SJCRH30 (cell line): ENCODE measurements around the gene FAM171A2. TPM values are rescaled to one million over a fixed set of nuclear protein-coding genes. Genes with fewer than 3 reads are reported as not detected.

Experiments used
- DNase-seq, 2 experiments: peaks; one replicate each; pipeline ENCODE4 v3.0.0-alpha.2; 2015 to 2020
- H3K27ac ChIP-seq: fragments of 250-450 bp; sonication (Bioruptor Pico); 2 replicates; pipeline ENCODE4 v1.5.1; 2020; ENCODE audit warnings: mild to moderate bottlenecking, moderate library complexity
- H3K27me3 ChIP-seq: fragments of 250-450 bp; sonication (Bioruptor Pico); 2 replicates; pipeline ENCODE4 v1.5.1; 2020; ENCODE audit warnings: mild to moderate bottlenecking, moderate library complexity
- H3K36me3 ChIP-seq: fragments of 250-450 bp; sonication (Bioruptor Pico); 2 replicates; pipeline ENCODE4 v1.5.1; 2020; ENCODE audit warnings: mild to moderate bottlenecking, moderate library complexity
- H3K4me1 ChIP-seq: fragments of 250-450 bp; sonication (Bioruptor Pico); 2 replicates; pipeline ENCODE4 v1.5.1; 2020; ENCODE audit warnings: mild to moderate bottlenecking, moderate library complexity
- H3K4me3 ChIP-seq: fragments of 250-450 bp; sonication (Bioruptor Pico); 2 replicates; pipeline ENCODE4 v1.5.1; 2020; ENCODE audit warnings: mild to moderate bottlenecking, moderate library complexity
- H3K9me3 ChIP-seq: fragments of 250-450 bp; sonication (Bioruptor Pico); replicated peaks from 2 replicates; pipeline ENCODE4 v1.5.1; 2020; ENCODE audit warnings: mild to moderate bottlenecking, moderate library complexity
- total RNA-seq: library from RNA; depleted of rRNA; stranded (reverse); fragments of >200 nt; shearing (Covaris generic); gene quantifications from 2 replicates; pipeline ENCODE4 v1.2.3, GENCODE V29; 2014

FAM171A2 gene
- total RNA-seq, 1 experiment from 2014 or later, result 13.7 TPM

GRCh38 chr17:44359458-44360143 lies 4.1 kb downstream of the FAM171A2 start:
- Histone ChIP-seq H3K27me3 (no peaks in the 10 kb centered on the region), H3K4me1 (peaks cover 22% of the 10 kb centered on the region), H3K36me3 (no peaks in the 10 kb centered on the region), H3K9me3 (no peaks in the 10 kb centered on the region), H3K27ac (no peak overlapping the region), H3K4me3 (no peak overlapping the region)
- no peak for DNase-seq

GRCh38 chr17:44359006-44359405 lies 4.6 kb downstream of the FAM171A2 start:
- H3K9me3 ChIP-seq, result no peaks in the 10 kb centered on the region
- no peaks in the 10 kb centered on the region for H3K36me3 ChIP-seq
- peaks cover 22% of the 10 kb centered on the region for H3K4me1 ChIP-seq
- no peak for DNase-seq
- no peak overlapping the region for H3K27ac ChIP-seq
- no peaks in the 10 kb centered on the region for H3K27me3 ChIP-seq
- no peak overlapping the region for H3K4me3 ChIP-seq

- H3K36me3 ChIP-seq, result no peaks in the 10 kb centered on the region
- no peak overlapping the region for H3K27ac ChIP-seq
- no peaks in the 10 kb centered on the region for H3K27me3 ChIP-seq
- peaks cover 22% of the 10 kb centered on the region for H3K4me1 ChIP-seq
- DNase-seq, result no peak
- no peak overlapping the region for H3K4me3 ChIP-seq
- H3K9me3 ChIP-seq, result no peaks in the 10 kb centered on the region
Observed at GRCh38 chr17:44358066-44358465, 5.6 kb downstream of the FAM171A2 start.

- H3K9me3 ChIP-seq, result no peaks in the 10 kb centered on the region
- H3K27ac ChIP-seq, result no peak overlapping the region
- peaks cover 6% of the 10 kb centered on the region for H3K4me1 ChIP-seq
- DNase-seq, result no peak
- H3K36me3 ChIP-seq, result no peaks in the 10 kb centered on the region
- H3K27me3 ChIP-seq, result no peaks in the 10 kb centered on the region
- H3K4me3 ChIP-seq, result no peak overlapping the region
Observed at GRCh38 chr17:44356241-44356640, 7.4 kb downstream of the FAM171A2 start.

- H3K36me3 ChIP-seq, result 0 out of 2 replicates have a peak, but pooled peaks cover 3% of the 10 kb centered on the region
- H3K27ac ChIP-seq, result no peak overlapping the region
- H3K4me3 ChIP-seq, result no peak overlapping the region
- no peaks in the 10 kb centered on the region for H3K27me3 ChIP-seq
- peaks cover under 1% of the 10 kb centered on the region for H3K4me1 ChIP-seq
- no peak for DNase-seq
- no peaks in the 10 kb centered on the region for H3K9me3 ChIP-seq
Observed at GRCh38 chr17:44355642-44356099, 8.0 kb downstream of the FAM171A2 start.

- DNase-seq, result no peak
- Histone ChIP-seq H3K4me1 (no peaks in the 10 kb centered on the region), H3K27ac (no peak overlapping the region), H3K9me3 (no peaks in the 10 kb centered on the region), H3K36me3 (0 out of 2 replicates have a peak, but pooled peaks cover 3% of the 10 kb centered on the region), H3K4me3 (no peak overlapping the region), H3K27me3 (no peaks in the 10 kb centered on the region)
Observed at GRCh38 chr17:44354582-44355561, 8.8 kb downstream of the FAM171A2 start.

GRCh38 chr17:44353672-44354331 lies 9.9 kb downstream of the FAM171A2 start:
- Histone ChIP-seq H3K27ac (no peak overlapping the region), H3K27me3 (no peaks in the 10 kb centered on the region), H3K4me3 (no peak overlapping the region), H3K36me3 (0 out of 2 replicates have a peak, but pooled peaks cover 3% of the 10 kb centered on the region), H3K9me3 (no peaks in the 10 kb centered on the region), H3K4me1 (no peaks in the 10 kb centered on the region)
- no peak for DNase-seq

GRCh38 chr17:44352828-44353671 lies 10.6 kb downstream of the FAM171A2 start:
- 0 out of 2 replicates have a peak, but pooled peaks cover 3% of the 10 kb centered on the region for H3K36me3 ChIP-seq
- H3K4me1 ChIP-seq, result no peaks in the 10 kb centered on the region
- no peaks in the 10 kb centered on the region for H3K9me3 ChIP-seq
- H3K27ac ChIP-seq, result no peak overlapping the region
- DNase-seq, result no peak
- H3K27me3 ChIP-seq, result no peaks in the 10 kb centered on the region
- no peak overlapping the region for H3K4me3 ChIP-seq

- Histone ChIP-seq H3K4me3 (no peak overlapping the region), H3K27ac (no peak overlapping the region), H3K9me3 (no peaks in the 10 kb centered on the region), H3K36me3 (0 out of 2 replicates have a peak, but pooled peaks cover 3% of the 10 kb centered on the region), H3K4me1 (no peaks in the 10 kb centered on the region), H3K27me3 (no peaks in the 10 kb centered on the region)
- no peak for DNase-seq
Observed at GRCh38 chr17:44351961-44352827, 11.5 kb downstream of the FAM171A2 start.

- no peak overlapping the region for H3K4me3 ChIP-seq
- 0 out of 2 replicates have a peak, but pooled peaks cover 3% of the 10 kb centered on the region for H3K36me3 ChIP-seq
- no peaks in the 10 kb centered on the region for H3K4me1 ChIP-seq
- no peaks in the 10 kb centered on the region for H3K27me3 ChIP-seq
- no peak for DNase-seq
- H3K9me3 ChIP-seq, result no peaks in the 10 kb centered on the region
- no peak overlapping the region for H3K27ac ChIP-seq
Observed at GRCh38 chr17:44351464-44351863, 12.2 kb downstream of the FAM171A2 start.

GRCh38 chr17:44350733-44351226 lies 12.9 kb downstream of the FAM171A2 start:
- Histone ChIP-seq H3K27me3 (no peaks in the 10 kb centered on the region), H3K9me3 (no peaks in the 10 kb centered on the region), H3K27ac (no peak overlapping the region), H3K4me3 (no peak overlapping the region), H3K36me3 (0 out of 2 replicates have a peak, but pooled peaks cover 3% of the 10 kb centered on the region), H3K4me1 (no peaks in the 10 kb centered on the region)
- DNase-seq, result peak; percentile 66 to 78

GRCh38 chr17:44349553-44350070 lies 14.0 kb downstream of the FAM171A2 start:
- no peak for DNase-seq
- Histone ChIP-seq H3K4me1 (no peaks in the 10 kb centered on the region), H3K9me3 (no peaks in the 10 kb centered on the region), H3K4me3 (no peak overlapping the region), H3K27ac (no peak overlapping the region), H3K27me3 (no peaks in the 10 kb centered on the region), H3K36me3 (0 out of 2 replicates have a peak, but pooled peaks cover 3% of the 10 kb centered on the region)

- no peaks in the 10 kb centered on the region for H3K9me3 ChIP-seq
- H3K27ac ChIP-seq, result no peak overlapping the region
- no peak overlapping the region for H3K4me3 ChIP-seq
- no peaks in the 10 kb centered on the region for H3K4me1 ChIP-seq
- no peaks in the 10 kb centered on the region for H3K27me3 ChIP-seq
- DNase-seq, result no peak
- 0 out of 2 replicates have a peak, but pooled peaks cover 3% of the 10 kb centered on the region for H3K36me3 ChIP-seq
Observed at GRCh38 chr17:44348988-44349364, 14.7 kb downstream of the FAM171A2 start.
